Fibroblast of upper back skin (primary cell): ENCODE measurements around the gene TET1.
A peak's percentile ranks its signal among the peaks of the same experiment; 100 is the strongest.
"Not testable (repeated sequence)": the region's sequence is repeated elsewhere in the genome, so short reads cannot be mapped to it uniquely, and the experiment has no call there.

Experiments
- DNase-seq: peaks from one replicate; pipeline ENCODE4 v3.0.0-alpha.2; 2013

TET1 gene

DNA sequence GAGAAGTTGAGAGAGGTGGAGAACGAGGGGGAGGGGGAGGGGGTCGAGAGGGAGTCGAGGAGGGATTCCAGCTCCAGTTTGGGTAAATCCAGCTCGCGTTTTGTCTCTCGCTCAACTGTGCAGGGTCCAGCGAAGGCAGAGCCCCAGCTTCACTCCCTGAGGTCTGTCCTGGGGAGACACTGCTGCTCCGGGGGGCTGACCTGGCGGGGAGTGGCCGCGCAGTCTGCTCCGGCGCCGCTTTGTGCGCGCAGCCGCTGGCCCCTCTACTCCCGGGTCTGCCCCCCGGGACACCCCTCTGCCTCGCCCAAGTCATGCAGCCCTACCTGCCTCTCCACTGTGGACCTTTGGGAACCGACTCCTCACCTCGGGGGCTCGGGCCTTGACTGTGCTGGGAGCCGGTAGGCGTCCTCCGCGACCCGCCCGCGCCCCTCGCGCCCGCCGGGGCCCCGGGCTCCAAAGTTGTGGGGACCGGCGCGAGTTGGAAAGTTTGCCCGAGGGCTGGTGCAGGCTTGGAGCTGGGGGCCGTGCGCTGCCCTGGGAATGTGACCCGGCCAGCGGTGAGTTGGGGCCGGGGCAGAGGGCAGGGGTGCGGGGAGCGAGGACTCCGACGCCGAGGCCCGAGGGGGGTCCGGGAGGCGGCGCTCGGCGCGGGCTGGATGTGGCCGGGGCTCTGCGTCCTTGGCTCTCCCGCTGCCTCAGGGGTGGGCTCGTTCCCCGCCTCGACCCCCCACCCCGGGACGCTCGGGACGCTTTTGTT lies at the start of gene TET1:
Gene TET1, plus strand, starts transcription at position 152 of the 757 bp plus-strand sequence. CDS start 12,002 bp downstream, outside the sequence.
- peak; percentile 69 for DNase-seq

- DNase-seq = not testable (repeated sequence)
Measured at GRCh38 chr10:68516216-68516615, 43.9 kb upstream of the TET1 start.

GRCh38 chr10:68516766-68517165 lies 43.4 kb upstream of the TET1 start:
- peak; percentile 83 for DNase-seq

DNA sequence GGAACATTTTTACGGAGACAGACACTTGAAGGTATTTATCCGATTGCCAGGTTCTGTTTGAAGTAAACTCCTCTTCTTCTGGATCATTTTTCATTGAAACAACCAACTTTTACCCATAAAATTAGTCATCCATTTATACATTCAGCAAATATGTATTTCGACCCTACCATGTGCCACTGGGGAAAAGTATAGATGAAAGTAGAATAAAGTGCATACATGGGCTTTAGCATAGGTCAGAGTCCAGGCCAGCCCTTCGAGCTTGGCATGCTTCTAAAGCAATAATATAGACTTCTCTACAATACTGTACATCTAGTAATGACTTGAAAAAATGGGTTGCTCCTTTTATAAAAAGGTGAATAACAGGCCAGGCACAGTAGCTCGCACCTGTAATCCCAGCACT lies 42.9 kb upstream of the TET1 start:
- DNase-seq = peak; percentile 41

- DNase-seq = not testable (repeated sequence)
Measured at GRCh38 chr10:68518609-68519008, 41.5 kb upstream of the TET1 start.

DNA sequence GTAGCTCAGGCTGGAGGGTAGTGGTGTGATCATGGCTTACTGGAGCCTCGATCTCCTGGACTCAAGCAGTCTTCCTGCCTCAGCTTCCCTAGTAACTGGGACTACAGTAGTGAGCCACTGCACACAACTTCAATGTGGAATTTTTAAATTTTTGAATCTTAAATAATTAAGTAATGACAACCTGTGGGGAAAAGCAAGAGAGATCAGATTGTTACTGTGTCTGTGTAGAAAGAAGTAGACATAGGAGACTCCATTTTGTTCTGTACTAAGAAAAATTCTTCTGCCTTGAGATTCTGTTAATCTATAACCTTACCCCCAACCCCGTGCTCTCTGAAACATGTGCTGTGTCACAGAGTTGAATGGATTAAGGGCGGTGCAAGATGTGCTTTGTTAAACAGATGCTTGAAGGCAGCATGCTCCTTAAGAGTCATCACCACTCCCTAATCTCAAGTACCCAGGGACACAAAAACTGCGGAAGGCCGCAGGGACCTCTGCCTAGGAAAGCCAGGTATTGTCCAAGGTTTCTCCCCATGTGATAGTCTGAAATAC lies 34.6 kb upstream of the TET1 start:
- DNase-seq = not testable (repeated sequence)

- DNase-seq = no peak
Measured at GRCh38 chr10:68526634-68527307, 33.4 kb upstream of the TET1 start.

DNA sequence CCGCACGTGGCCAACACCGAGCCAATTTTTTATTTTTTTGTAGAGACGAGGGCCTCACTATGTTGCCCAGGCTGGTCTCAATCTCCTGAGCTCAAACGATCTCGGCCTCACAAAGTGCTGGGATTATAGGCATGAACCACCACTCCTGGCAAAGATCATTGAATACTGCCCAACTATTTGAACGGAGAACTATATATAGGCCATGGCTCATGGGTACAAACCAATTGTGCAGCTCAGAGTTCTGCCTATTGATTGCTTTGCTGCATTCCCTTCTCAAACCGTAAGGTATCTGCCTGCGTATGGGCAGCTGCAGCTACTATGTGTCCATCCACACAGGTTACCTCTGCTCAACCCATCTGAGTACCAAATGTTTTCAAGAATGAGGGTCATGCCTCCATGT lies 23.2 kb upstream of the TET1 start:
- DNase-seq = no peak

- no peak for DNase-seq
Measured at GRCh38 chr10:68537796-68538195, 22.3 kb upstream of the TET1 start.

- DNase-seq = peak; percentile 59
Measured at GRCh38 chr10:68543004-68543918, 16.9 kb upstream of the TET1 start.

GRCh38 chr10:68550747-68551411 lies 9.3 kb upstream of the TET1 start:
- DNase-seq = peak; percentile 85

GRCh38 chr10:68553138-68553537 lies 7.0 kb upstream of the TET1 start:
- DNase-seq = peak; percentile 5

DNA sequence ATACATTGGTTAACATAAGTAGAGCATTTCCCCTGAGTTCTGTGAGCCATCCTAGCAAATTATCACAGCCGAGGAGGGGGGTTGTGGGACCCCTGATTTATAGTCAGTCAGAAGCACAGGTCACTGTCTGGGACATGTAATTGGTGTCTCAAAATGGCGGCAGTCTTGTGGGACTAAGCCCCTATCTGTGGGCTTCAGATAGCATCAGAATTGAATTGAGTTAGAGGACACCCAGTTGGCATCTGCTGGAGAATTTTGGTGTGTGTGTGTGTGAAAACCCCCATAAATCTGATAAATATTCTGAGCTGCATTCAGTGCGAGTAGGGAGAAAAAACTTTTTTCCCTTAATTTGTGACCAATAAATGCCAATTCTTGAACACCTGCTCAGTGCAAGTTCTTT lies 6.5 kb upstream of the TET1 start:
- DNase-seq = no peak

DNA sequence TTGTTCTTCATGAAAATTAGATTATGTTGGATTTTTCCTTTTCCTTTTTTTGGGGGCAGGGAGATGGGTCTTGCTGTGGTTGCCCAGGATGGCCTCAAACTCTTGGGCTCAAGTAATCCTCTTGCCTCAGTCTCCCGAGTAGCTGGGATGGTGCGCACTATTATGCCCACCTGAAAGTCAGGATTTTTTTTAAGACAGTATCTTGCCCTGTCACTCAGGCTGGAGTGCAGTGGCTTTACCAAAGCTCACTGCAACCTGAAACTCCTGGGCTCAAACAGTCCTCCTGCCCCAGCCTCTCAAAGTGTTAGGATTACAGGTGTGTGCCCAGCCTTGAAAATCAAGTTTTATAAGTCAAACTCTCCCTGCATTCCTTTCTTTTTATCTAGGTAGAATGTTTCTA lies 1.7 kb upstream of the TET1 start:
- DNase-seq = no peak

GRCh38 chr10:68559251-68559650 lies 886 bp upstream of the TET1 start:
- peak; percentile 26 for DNase-seq

DNA sequence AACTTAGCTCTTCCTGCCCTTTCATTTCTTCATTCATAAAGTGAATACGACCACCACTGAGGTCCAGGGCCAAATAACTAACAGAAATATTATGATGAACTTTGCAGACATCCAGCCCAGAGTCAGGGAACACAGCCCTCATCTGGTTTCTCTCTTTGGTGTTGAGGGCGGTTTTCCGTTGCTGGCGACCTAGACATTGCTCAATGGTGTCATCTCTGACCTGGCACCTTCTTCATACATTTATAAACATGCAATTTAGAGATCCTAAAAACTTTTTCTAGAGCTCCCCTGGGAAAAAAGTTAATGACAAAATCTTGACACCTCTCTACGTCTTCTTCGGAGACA lies 324 bp upstream of the TET1 start:
- no peak for DNase-seq

GRCh38 chr10:68560943-68561864 lies 1.1 kb downstream of the TET1 start:
- peak; percentile 44 for DNase-seq

DNA sequence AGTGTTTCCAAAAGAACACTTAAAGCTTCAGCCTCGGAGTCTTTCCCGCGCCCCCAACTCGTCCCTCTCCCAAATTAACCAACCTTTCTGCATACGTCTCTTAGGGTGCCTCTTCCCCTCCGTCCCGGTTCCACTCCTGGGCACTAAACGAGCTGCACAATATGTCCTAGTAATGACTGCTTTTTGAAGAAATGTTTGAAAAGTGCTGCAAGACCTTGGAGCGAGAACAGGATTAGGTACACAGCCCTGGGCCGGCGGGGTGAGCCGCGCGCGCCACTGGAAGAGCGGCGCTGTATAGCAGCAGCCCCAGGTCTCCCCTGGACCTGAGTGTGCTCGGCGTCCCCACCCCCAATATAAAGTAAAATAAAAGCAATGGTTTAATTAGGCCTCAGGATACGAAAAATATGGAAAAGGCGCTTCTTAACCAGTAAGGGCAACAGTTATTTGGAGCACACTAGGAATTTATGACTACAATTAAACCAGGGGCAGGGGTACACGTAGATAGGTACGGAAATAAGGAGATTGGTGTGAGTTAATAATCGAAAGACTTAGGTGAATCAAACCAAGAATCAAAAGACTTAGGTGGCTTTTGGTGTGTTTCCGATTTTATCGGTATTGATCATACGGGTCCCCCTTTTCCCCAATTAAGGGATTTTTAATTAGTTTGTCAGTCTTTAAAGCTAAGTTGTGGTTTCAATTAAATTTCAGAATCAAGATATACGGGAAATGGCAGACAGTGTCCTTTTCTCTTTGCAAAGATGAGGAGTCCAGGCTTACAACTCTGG lies 1.9 kb downstream of the TET1 start:
- peak; percentile 17 for DNase-seq

DNA sequence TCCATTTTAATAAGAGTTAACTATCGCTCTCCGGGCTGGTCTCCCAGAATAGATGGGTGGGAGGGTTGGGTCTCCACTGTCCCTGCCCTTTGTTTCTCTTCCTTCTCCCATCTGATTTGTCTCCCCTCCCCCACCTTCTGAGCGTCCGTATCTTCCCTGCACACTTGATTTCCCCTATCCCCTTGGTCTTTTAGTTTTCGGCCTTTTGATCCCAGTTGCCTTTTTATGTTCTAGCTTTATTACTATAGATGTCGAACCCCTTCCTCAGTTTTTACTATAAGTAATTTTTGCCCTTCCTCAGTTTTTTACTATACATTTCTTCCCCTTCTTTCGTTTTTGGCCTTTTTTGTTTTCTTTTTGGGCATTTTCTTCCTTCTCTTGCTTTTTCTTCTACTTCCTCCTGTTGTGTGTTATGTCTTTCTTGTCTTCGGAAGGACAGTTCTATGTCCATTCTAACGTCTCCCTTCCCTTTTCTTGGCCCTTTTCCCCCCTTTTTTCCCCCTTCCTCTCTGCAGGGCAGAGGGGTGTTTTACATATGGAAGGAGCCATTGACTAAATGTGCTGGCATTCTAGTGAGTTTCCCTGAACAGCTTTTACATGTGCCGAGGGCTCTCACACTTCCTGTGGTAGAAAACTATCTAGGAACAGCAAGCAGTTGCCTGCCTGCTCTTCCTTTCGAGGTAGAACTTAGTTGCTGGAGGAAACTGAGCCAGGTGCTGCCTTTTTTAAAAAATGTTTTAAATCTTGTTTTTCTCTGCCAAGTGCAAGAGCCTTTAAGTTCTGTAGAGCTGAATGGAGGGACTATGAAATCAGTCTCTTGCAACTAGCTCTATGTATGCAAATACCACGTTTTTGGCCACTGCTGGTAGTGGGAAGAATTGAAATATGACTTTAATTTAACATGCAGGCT lies 2.8 kb downstream of the TET1 start:
- peak; percentile 67 for DNase-seq
